K562 (cell line): Measurements from ENCODE around the gene DAD1. TPM values are rescaled to one million over a fixed set of nuclear protein-coding genes. Genes with fewer than 3 reads are reported as not detected.

ENCODE experiments used
- ATAC-seq: fragments of 200-7000 bp; cut with Tn5 transposase; 3 replicates; pipeline ENCODE4 v1.9.1; 2020; ENCODE audit warnings: moderate library complexity
- BruUV-seq: library from RNA; stranded (reverse); fragments of 400-500 nt; replicated peaks from 2 replicates; lab custom pipeline; 2021; lab: Mats Ljungman, UMichigan
- CTCF ChIA-PET: fragments of 300-600 bp; formaldehyde crosslinking; extraction: SDS; loops from one replicate; lab custom pipeline; 2021; ENCODE audit warnings: low intra/inter-chr PET ratio; lab: Yijun Ruan, JAX
- POLR2A ChIA-PET: fragments of 300-600, 350-650 bp; sonication (Branson Sonifier 250); formaldehyde crosslinking; extraction: SDS; loops from one replicate; lab custom pipeline; 2021; ENCODE audit warnings: antibody characterized with exemption, inconsistent platforms; lab: Yijun Ruan, JAX
- DNase-seq, 4 experiments: peaks; one replicate each; pipeline versions ENCODE4 v3.0.0 to v3.0.0-alpha.2; 2011 to 2018; ENCODE audit warnings: low spot score in 3 of 4, mixed read lengths in 3 of 4; ENCODE audit errors: extremely low read depth in 1 of 4
- FAIRE-seq: peaks from 2 replicates; lab custom pipeline; 2011; peaks lifted over from hg19 to GRCh38; lab: Jason Lieb, UNC
- H2AFZ ChIP-seq: 2 replicates; pipeline ENCODE4 v1.6.0; 2011; ENCODE audit warnings: low read depth, low read length, control low read depth, inconsistent platforms
- H3K27ac ChIP-seq: fragments of 200-600 bp; 3 replicates; pipeline ENCODE4 v1.8.0; 2011; ENCODE audit warnings: low read depth, mild to moderate bottlenecking, control low read depth, inconsistent platforms, low read length, moderate library complexity, mixed read lengths; ENCODE audit errors: extremely low read depth
- H3K27me3 ChIP-seq, 2 experiments: fragments of 300-600 bp in 1 of 2; 2 replicates in 1 of 2; 3 replicates in 1 of 2; pipeline versions ENCODE4 v1.6.0 to v1.8.0; 2011; ENCODE audit warnings: inconsistent platforms in 2 of 2, low read length in 2 of 2, mild to moderate bottlenecking in 1 of 2, mixed read lengths in 1 of 2, moderate library complexity in 1 of 2; ENCODE audit not compliant: control insufficient read depth in 2 of 2, insufficient read depth in 2 of 2
- H3K36me3 ChIP-seq: fragments of 300-600 bp; 3 replicates; pipeline ENCODE4 v1.8.0; 2011; ENCODE audit warnings: mild to moderate bottlenecking, low read length, inconsistent platforms; ENCODE audit not compliant: control insufficient read depth, insufficient read depth
- H3K4me1 ChIP-seq, 2 experiments: fragments of 200-600 bp in 1 of 2; replicated peaks in 1 of 2; 2 replicates in 1 of 2; 3 replicates in 1 of 2; pipeline versions ENCODE4 v1.5.1 to v1.8.0; 2011; ENCODE audit warnings: inconsistent platforms in 2 of 2, low read length in 2 of 2, mild to moderate bottlenecking in 1 of 2, mixed read lengths in 1 of 2, moderate library complexity in 1 of 2; ENCODE audit not compliant: control insufficient read depth in 2 of 2, insufficient read depth in 2 of 2
- H3K4me2 ChIP-seq: 2 replicates; pipeline ENCODE4 v1.6.1; 2011; ENCODE audit warnings: low read length, control low read depth, inconsistent platforms, mixed read lengths; ENCODE audit not compliant: insufficient read depth
- H3K4me3 ChIP-seq: fragments of 200-600 bp; sonication (generic), shearing (Covaris generic); 2 replicates; pipeline ENCODE4 v1.5.1; 2016; ENCODE audit warnings: control low read depth, inconsistent platforms
- H3K79me2 ChIP-seq: fragments of 200-600 bp; 3 replicates; pipeline ENCODE4 v1.8.0; 2011; ENCODE audit warnings: low read length, inconsistent platforms; ENCODE audit not compliant: control insufficient read depth, insufficient read depth
- H3K9ac ChIP-seq, 2 experiments: 2 replicates each; pipeline versions ENCODE4 v1.6.0 to v1.6.1; 2011; ENCODE audit warnings: low read depth in 2 of 2, low read length in 2 of 2, control low read depth in 1 of 2, inconsistent platforms in 1 of 2, mild to moderate bottlenecking in 1 of 2, mixed read lengths in 1 of 2; ENCODE audit not compliant: insufficient read depth in 1 of 2
- H3K9me1 ChIP-seq: one replicate; pipeline ENCODE4 v1.6.0; 2011; ENCODE audit warnings: inconsistent platforms, mild to moderate bottlenecking, low read length, moderate library complexity; ENCODE audit not compliant: control insufficient read depth, insufficient read depth
- H3K9me3 ChIP-seq: replicated peaks from 2 replicates; pipeline ENCODE4 v1.5.1; 2011; ENCODE audit warnings: low read depth, low read length, inconsistent platforms; ENCODE audit not compliant: control insufficient read depth, insufficient read depth
- H4K20me1 ChIP-seq: replicated peaks from 2 replicates; pipeline ENCODE4 v1.6.1; 2011; ENCODE audit warnings: low read length, inconsistent platforms, mixed read lengths; ENCODE audit not compliant: control insufficient read depth, insufficient read depth
- ETS2 ChIP-seq: IDR thresholded peaks from 2 replicates; pipeline ENCODE4 v1.6.1; 2016; ENCODE audit warnings: borderline replicate concordance, missing genetic modification characterization, mild to moderate bottlenecking, moderate library complexity, missing compliant biosample characterization; ENCODE audit not compliant: poor library complexity, severe bottlenecking
- KLF1 ChIP-seq: fragments of 450-650 bp; IDR thresholded peaks from 2 replicates; pipeline ENCODE4 v1.6.1; 2016; ENCODE audit warnings: missing genetic modification characterization, missing compliant biosample characterization
- MYBL2 ChIP-seq, 2 experiments: fragments of 450-650 bp in 1 of 2; sonication (generic) in 1 of 2; formaldehyde crosslinking in 1 of 2; IDR thresholded peaks; 2 replicates each; pipeline versions ENCODE4 v1.6.1 to v1.8.1; 2017 to 2022; ENCODE audit warnings: borderline replicate concordance in 1 of 2, inconsistent platforms in 1 of 2, low read depth in 1 of 2, mild to moderate bottlenecking in 1 of 2, missing genetic modification reagents in 1 of 2, moderate library complexity in 1 of 2
- NCOR1 ChIP-seq: fragments of 450-650 bp; IDR thresholded peaks from 2 replicates; pipeline ENCODE4 v1.6.1; 2016; ENCODE audit warnings: mild to moderate bottlenecking, moderate library complexity
- NR1H2 ChIP-seq: sonication (generic); formaldehyde crosslinking; IDR thresholded peaks from 2 replicates; pipeline ENCODE4 v1.4.0; 2020; ENCODE audit warnings: mild to moderate bottlenecking, missing genetic modification reagents
- NR2F6 ChIP-seq: fragments of 450-650 bp; formaldehyde crosslinking; IDR thresholded peaks from 2 replicates; pipeline ENCODE4 v1.4.0; 2020; ENCODE audit warnings: mild to moderate bottlenecking
- NUFIP1 ChIP-seq: fragments of 450-650 bp; IDR thresholded peaks from 2 replicates; pipeline ENCODE4 v1.6.1; 2018; ENCODE audit not compliant: partially characterized antibody
- POLR3G ChIP-seq: IDR thresholded peaks from 2 replicates; pipeline ENCODE4 v1.6.1; 2011; ENCODE audit not compliant: insufficient read length, insufficient replicate concordance; ENCODE audit errors: extremely low read depth
- PPARD ChIP-seq: fragments of 250-450 bp; sonication (Bioruptor Pico); IDR thresholded peaks from 2 replicates; pipeline ENCODE4 v1.8.0; 2022; ENCODE audit warnings: inconsistent platforms, mild to moderate bottlenecking, moderate library complexity
- PTRF ChIP-seq: fragments of 450-650 bp; IDR thresholded peaks from 2 replicates; pipeline ENCODE4 v1.6.1; 2016; ENCODE audit warnings: mild to moderate bottlenecking, missing genetic modification characterization, missing compliant biosample characterization
- STAT5A ChIP-seq: IDR thresholded peaks from 2 replicates; pipeline ENCODE4 v1.6.1; 2012; ENCODE audit warnings: low read length, inconsistent platforms, borderline replicate concordance
- TAL1 ChIP-seq: fragments of 450-650 bp; IDR thresholded peaks from 2 replicates; pipeline ENCODE4 v1.6.1; 2016; ENCODE audit warnings: mild to moderate bottlenecking
- TEAD4 ChIP-seq, 2 experiments: sonication (generic) in 1 of 2; formaldehyde crosslinking in 1 of 2; IDR thresholded peaks; 2 replicates each; pipeline versions ENCODE4 v1.6.1 to v1.8.0; 2012 to 2022; ENCODE audit warnings: borderline replicate concordance in 1 of 2, inconsistent platforms in 1 of 2, low read length in 1 of 2, mild to moderate bottlenecking in 1 of 2, missing genetic modification reagents in 1 of 2
- THRAP3 ChIP-seq: fragments of 450-650 bp; IDR thresholded peaks from 2 replicates; pipeline ENCODE4 v1.6.1; 2016; ENCODE audit warnings: mild to moderate bottlenecking, inconsistent platforms, borderline replicate concordance
- WGBS: fragments of 100-300 bp; shearing (Covaris generic); methylation state at CpG from one replicate; pipeline ENCODE4 v1.1.6; 2016; ENCODE audit warnings: low coverage, mixed read lengths; ENCODE audit not compliant: insufficient coverage; ENCODE audit errors: missing lambda C conversion rate; 5-methylcytosine and 5-hydroxymethylcytosine counted together
- in situ Hi-C: fragments of 300-500 bp; cut with MboI; formaldehyde crosslinking; loops from 4 replicates; pipeline ENCODE4 v1.15.0; 2018; ENCODE audit warnings: inconsistent platforms, mixed read lengths
- intact Hi-C: fragments of 100-400 bp; cut with micrococcal nuclease; formaldehyde crosslinking; loops from 2 replicates; pipeline ENCODE4 v1.14.2; 2022
- polyA plus RNA-seq, 8 experiments: library from polyadenylated mRNA; depleted of rRNA in 4 of 8; stranded (reverse) in 5 of 8; unstranded in 3 of 8; fragments of >200 nt; fragmentation: Nextera tagmentation in 2 of 8; fragmentation: Illumina TruSeq in 1 of 8; extraction: Ambion mirVana in 2 of 8; extraction: Trizol in 1 of 8; gene quantifications; 2 replicates each; pipeline versions ENCODE4 v1.2.1 to v1.2.3, GENCODE V29; 2011 to 2014; ENCODE audit warnings: inconsistent platforms in 1 of 8, missing spikeins in 1 of 8
- total RNA-seq, 7 experiments: library from RNA; depleted of rRNA in 6 of 7; stranded (reverse); fragments of >200 nt in 6 of 7; fragmentation: Illumina TruSeq in 2 of 7; extraction: Trizol in 2 of 7; gene quantifications; 2 replicates each; pipeline versions ENCODE4 v1.2.1 to v1.2.3, GENCODE V29; 2011 to 2021; ENCODE audit warnings: low replicate concordance in 1 of 7
- TF ChIP-seq, protein P1 (sequence below): fragments of 250-450 bp; sonication (Bioruptor Pico); IDR thresholded peaks from 2 replicates; pipeline ENCODE4 v1.5.0; 2021; ENCODE audit warnings: mild to moderate bottlenecking, moderate library complexity
- TF ChIP-seq, protein P2 (sequence below): fragments of 450-650 bp; formaldehyde crosslinking; IDR thresholded peaks from 2 replicates; pipeline ENCODE4 v1.4.0; 2020; ENCODE audit warnings: mild to moderate bottlenecking, moderate library complexity

Gene DAD1
- total and polyA plus RNA-seq, 9 of the 15 experiments (the other 6 are each of a cell fraction or from before 2014, with no cell fraction given), result 104 to 617 (median 222) TPM

DNA sequence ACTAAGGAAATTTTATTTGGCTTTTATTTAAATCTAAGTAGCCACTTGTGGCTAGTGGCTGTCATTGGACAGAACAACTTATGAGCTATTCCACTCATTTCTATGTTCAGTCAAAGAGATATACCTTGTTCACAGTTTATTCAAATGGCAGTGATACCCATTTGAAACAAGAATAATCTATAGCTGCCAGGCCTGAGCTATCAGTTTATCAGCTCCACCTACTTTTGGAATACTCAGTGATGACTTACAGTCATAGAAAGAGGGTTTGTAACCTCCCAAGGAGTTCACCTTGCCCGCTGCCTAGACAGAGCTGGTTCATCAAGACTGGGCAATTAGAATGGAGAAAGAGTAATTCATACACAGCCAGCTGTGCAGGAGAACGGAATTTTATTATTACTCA is 4.6 kb upstream of the DAD1 start (continued):
- TF ChIP-seq TEAD4 (IDR thresholded peaks at IDR 0.05; ENCODE audit: low read length) (no peak), TEAD4 (CRISPR knock-in tag; IDR thresholded peaks at IDR 0.05; ENCODE audit: borderline replicate concordance) (no peak)

DNA sequence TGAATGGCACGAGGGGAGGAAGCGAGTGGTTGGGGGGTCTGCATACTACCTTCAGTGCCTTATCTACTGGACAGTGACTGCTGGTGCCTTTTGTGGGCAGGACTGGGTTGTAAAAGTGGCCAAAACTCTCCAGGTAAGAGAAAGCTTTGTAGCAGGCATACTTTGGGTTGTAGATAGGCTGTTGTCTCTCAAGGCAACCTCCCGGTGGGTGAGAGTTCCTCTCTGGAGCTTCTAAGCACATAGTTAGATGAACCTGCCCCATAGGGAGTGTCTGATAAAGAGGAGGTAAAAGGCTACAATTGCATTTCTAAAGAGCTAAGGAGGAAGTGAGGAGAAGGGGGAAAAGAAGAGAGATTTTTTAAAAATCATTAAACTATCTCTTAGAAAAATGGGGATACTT is 4.2 kb upstream of the DAD1 start:
- Histone ChIP-seq H3K27ac (no peak overlapping the region), H3K36me3 (no peaks in the 10 kb centered on the region), H2AFZ (no peak overlapping the region), H3K4me1 (peaks cover 19 to 46% of the 10 kb centered on the region in 2 experiments), H3K9ac (no peak overlapping the region), H3K27me3 (no peaks in the 10 kb centered on the region), H4K20me1 (no peaks in the 10 kb centered on the region), H3K79me2 (peaks cover 9% of the 10 kb centered on the region), H3K4me2 (no peak overlapping the region), H3K9me1 (no peaks in the 10 kb centered on the region), H3K9me3 (no peaks in the 10 kb centered on the region), H3K4me3 (no peak overlapping the region)
- ChIA-PET CTCF (no interaction called here), POLR2A (interaction anchor here (0.7 to 1.4 kb wide), 2 partner anchors 9 to 18 kb away, joined by 4 to 8 read pairs; no protein-coding TSS in a partner anchor)
- TF ChIP-seq NUFIP1, result no peak
- no peak for TF ChIP-seq KLF1 (tag)
- TF ChIP-seq NCOR1, result no peak
- TF ChIP-seq, protein P1, sequence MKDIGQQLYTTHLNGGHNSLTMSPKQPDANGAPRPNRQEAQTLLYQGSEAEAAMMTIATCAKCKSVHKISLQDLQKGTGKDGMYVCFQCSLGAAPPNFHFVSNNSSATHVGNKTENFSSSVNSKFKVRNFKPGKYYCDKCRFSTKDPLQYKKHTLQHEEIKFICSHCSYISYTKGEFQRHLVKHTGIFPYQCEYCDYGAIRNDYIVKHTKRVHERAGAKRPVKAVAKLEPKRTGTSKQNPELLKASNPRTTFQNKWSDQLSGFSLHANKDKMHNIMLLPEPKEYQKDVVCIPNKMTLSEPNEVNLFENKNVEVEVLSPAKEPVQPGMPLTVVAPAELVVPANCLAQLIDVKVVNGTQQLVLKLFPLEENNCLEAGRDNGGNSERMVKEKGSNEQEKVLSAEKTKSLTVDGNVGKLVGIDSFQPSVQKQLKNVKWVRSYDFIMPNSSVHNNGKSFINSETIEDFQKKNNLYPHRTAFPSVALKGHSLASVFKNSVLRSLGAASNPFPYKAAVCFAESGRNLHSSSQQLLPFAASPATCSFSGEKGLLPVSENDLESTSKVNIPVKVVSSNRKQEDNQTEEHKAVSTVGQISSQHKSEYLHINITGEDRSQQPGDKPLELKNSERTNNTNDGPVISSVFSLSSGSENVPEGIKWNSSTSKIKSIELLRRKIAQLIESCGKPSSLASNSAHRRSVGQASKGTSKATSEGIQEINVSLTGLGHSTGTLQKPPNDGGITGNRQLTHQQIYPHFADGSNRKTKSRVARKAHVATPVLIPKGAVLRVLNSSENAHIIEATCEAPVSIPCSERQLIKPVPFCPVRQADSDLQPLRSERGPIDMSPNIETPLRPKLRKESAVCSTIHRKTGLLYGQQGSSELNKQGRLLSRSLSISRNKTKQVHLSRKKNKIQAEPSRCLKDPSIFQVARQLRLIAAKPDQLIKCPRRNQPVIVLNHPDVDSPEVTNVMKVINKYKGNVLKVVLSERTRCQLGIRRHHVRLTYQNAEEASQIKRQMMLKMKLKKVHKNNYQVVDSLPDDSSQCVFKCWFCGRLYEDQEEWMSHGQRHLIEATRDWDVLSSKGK (CRISPR knock-in tag), result no peak
- no peak for TF ChIP-seq STAT5A
- TF ChIP-seq PPARD (CRISPR knock-in tag), result no peak
- TF ChIP-seq PTRF (tag), result no peak
- TF ChIP-seq, protein P2, sequence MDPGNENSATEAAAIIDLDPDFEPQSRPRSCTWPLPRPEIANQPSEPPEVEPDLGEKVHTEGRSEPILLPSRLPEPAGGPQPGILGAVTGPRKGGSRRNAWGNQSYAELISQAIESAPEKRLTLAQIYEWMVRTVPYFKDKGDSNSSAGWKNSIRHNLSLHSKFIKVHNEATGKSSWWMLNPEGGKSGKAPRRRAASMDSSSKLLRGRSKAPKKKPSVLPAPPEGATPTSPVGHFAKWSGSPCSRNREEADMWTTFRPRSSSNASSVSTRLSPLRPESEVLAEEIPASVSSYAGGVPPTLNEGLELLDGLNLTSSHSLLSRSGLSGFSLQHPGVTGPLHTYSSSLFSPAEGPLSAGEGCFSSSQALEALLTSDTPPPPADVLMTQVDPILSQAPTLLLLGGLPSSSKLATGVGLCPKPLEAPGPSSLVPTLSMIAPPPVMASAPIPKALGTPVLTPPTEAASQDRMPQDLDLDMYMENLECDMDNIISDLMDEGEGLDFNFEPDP (CRISPR knock-in tag), result no peak
- no peak for TF ChIP-seq ETS2 (tag)
- TF ChIP-seq POLR3G, result no peak
- no peak for TF ChIP-seq NR1H2 (CRISPR knock-in tag)
- no peak for TF ChIP-seq THRAP3
- no peak for TF ChIP-seq TAL1
- TF ChIP-seq NR2F6 (CRISPR knock-in tag), result no peak
- TF ChIP-seq MYBL2 (IDR thresholded peaks at IDR 0.05; ENCODE audit: low read depth), result no peak
- TF ChIP-seq MYBL2 (CRISPR knock-in tag; IDR thresholded peaks at IDR 0.05; ENCODE audit: borderline replicate concordance), result no peak
- intact Hi-C loops (no loop called here), in situ Hi-C loops (no loop called here)
- no peak for DNase-seq
- ATAC-seq, result no peak
- no TSS peak for BruUV-seq
- WGBS, result 59% methylated on average over 3 of the region's 3 CpGs
- FAIRE-seq, result no peak
